ENCODE results near the gene ZNF41.
"Not testable (repeated sequence)": the region's sequence is repeated elsewhere in the genome, so short reads cannot be mapped to it uniquely, and the experiment has no call there.

The ZNF41 gene

GRCh38 chrX:47482512-47483305 is at the start of gene ZNF41:
Gene ZNF41 (minus strand): TSS chrX:47483222. CDS start chrX:47467481, 15,741 bp downstream.
- DNase-seq (ENCODE audit: low read depth) = peak; percentile 39

GRCh38 chrX:47530049-47530448 is 47.0 kb upstream of the ZNF41 start:
- DNase-seq (ENCODE audit: low read depth) = no peak

GRCh38 chrX:47529548-47529947 is 46.5 kb upstream of the ZNF41 start:
- no peak for DNase-seq (ENCODE audit: low read depth)

GRCh38 chrX:47523713-47524166 is 40.7 kb upstream of the ZNF41 start:
- no peak for DNase-seq (ENCODE audit: low read depth)

GRCh38 chrX:47523297-47523696 is 40.3 kb upstream of the ZNF41 start:
- DNase-seq (ENCODE audit: low read depth) = no peak

- DNase-seq (ENCODE audit: low read depth) = no peak
Measured at GRCh38 chrX:47518144-47518543, 35.1 kb upstream of the ZNF41 start.

GRCh38 chrX:47515941-47516665 is 33.1 kb upstream of the ZNF41 start:
- no peak for DNase-seq (ENCODE audit: low read depth)

- no peak for DNase-seq (ENCODE audit: low read depth)
Measured at GRCh38 chrX:47514533-47515235, 31.7 kb upstream of the ZNF41 start.

- DNase-seq (ENCODE audit: low read depth) = not testable (repeated sequence)
Measured at GRCh38 chrX:47513034-47513965, 30.3 kb upstream of the ZNF41 start.

GRCh38 chrX:47512383-47512782 is 29.4 kb upstream of the ZNF41 start:
- DNase-seq (ENCODE audit: low read depth) = not testable (repeated sequence)

GRCh38 chrX:47507153-47507867 is 24.3 kb upstream of the ZNF41 start:
- DNase-seq (ENCODE audit: low read depth) = no peak

GRCh38 chrX:47503151-47503550 is 20.1 kb upstream of the ZNF41 start:
- DNase-seq (ENCODE audit: low read depth) = no peak

GRCh38 chrX:47502316-47503125 is 19.5 kb upstream of the ZNF41 start:
- no peak for DNase-seq (ENCODE audit: low read depth)

- DNase-seq (ENCODE audit: low read depth) = no peak
Measured at GRCh38 chrX:47501226-47502074, 18.4 kb upstream of the ZNF41 start.

- DNase-seq (ENCODE audit: low read depth) = no peak
Measured at GRCh38 chrX:47500554-47500953, 17.5 kb upstream of the ZNF41 start.

GRCh38 chrX:47499293-47499692 is 16.3 kb upstream of the ZNF41 start:
- no peak for DNase-seq (ENCODE audit: low read depth)

- DNase-seq (ENCODE audit: low read depth) = no peak
Measured at GRCh38 chrX:47498411-47498810, 15.4 kb upstream of the ZNF41 start.

GRCh38 chrX:47497271-47497888 is 14.4 kb upstream of the ZNF41 start:
- no peak for DNase-seq (ENCODE audit: low read depth)

- DNase-seq (ENCODE audit: low read depth) = not testable (repeated sequence)
Measured at GRCh38 chrX:47492133-47492532, 9.1 kb upstream of the ZNF41 start.
